Measurements from ENCODE around the gene PKNOX1.
"Not testable (repeated sequence)": the region's sequence is repeated elsewhere in the genome, so short reads cannot be mapped to it uniquely, and the experiment has no call there.

PKNOX1 gene

GRCh38 chr21:42937960-42938605, 36.3 kb upstream of the PKNOX1 start:
- DNase-seq, result no peak
- peaks cover 17 to 30% of the 10 kb centered on the region in 2 donors for H3K4me1 Mint-ChIP-seq

GRCh38 chr21:42938606-42938995, 35.8 kb upstream of the PKNOX1 start:
- not testable (repeated sequence) for H3K9me3 Mint-ChIP-seq; H3K36me3 Mint-ChIP-seq; DNase-seq; H3K4me3 Mint-ChIP-seq; H3K27ac Mint-ChIP-seq; H3K27me3 Mint-ChIP-seq; ATAC-seq (replicated peaks)
- peaks cover 17 to 30% of the 10 kb centered on the region in 2 donors for H3K4me1 Mint-ChIP-seq

More at GRCh38 chr21:42937960-42938605, 36.3 kb upstream of the PKNOX1 start:
- Mint-ChIP-seq H3K27me3 (no peaks in the 10 kb centered on the region), H3K9me3 (peaks cover 0 to 2% of the 10 kb centered on the region in 2 donors), H3K4me3 (peak overlapping the region in 1 of 2 donors; percentile 39), H3K27ac (peak overlapping the region; percentile 89), H3K36me3 (peaks cover 0 to 3% of the 10 kb centered on the region in 2 donors)
- no peak for ATAC-seq (replicated peaks)

GRCh38 chr21:42939582-42940413, 34.6 kb upstream of the PKNOX1 start:
- H3K9me3 Mint-ChIP-seq, result peaks cover 0 to 2% of the 10 kb centered on the region in 2 donors
- no peak overlapping the region for H3K27ac Mint-ChIP-seq
- peaks cover 17 to 30% of the 10 kb centered on the region in 2 donors for H3K4me1 Mint-ChIP-seq
- peaks cover 0 to 3% of the 10 kb centered on the region in 2 donors for H3K36me3 Mint-ChIP-seq
- DNase-seq, result no peak
- no peak for ATAC-seq (replicated peaks)
- H3K4me3 Mint-ChIP-seq, result no peak overlapping the region
- no peaks in the 10 kb centered on the region for H3K27me3 Mint-ChIP-seq

- peaks cover 0 to 3% of the 10 kb centered on the region in 2 donors for H3K36me3 Mint-ChIP-seq
- ATAC-seq (replicated peaks) (no peak), DNase-seq (no peak)
- no peak overlapping the region for H3K27ac Mint-ChIP-seq
- peaks cover 0 to 2% of the 10 kb centered on the region in 2 donors for H3K9me3 Mint-ChIP-seq
- no peaks in the 10 kb centered on the region for H3K27me3 Mint-ChIP-seq
- no peak overlapping the region for H3K4me3 Mint-ChIP-seq
- peaks cover 13 to 24% of the 10 kb centered on the region in 2 donors for H3K4me1 Mint-ChIP-seq
These were observed 32.7 kb upstream of the PKNOX1 start for GRCh38 chr21:42941696-42942085.

- peaks cover 0 to 3% of the 10 kb centered on the region in 2 donors for H3K36me3 Mint-ChIP-seq
- ATAC-seq (replicated peaks), result no peak
- H3K9me3 Mint-ChIP-seq, result peaks cover 0 to 2% of the 10 kb centered on the region in 2 donors
- no peaks in the 10 kb centered on the region for H3K27me3 Mint-ChIP-seq
- no peak overlapping the region for H3K27ac Mint-ChIP-seq
- H3K4me3 Mint-ChIP-seq, result no peak overlapping the region
- peaks cover 9 to 19% of the 10 kb centered on the region in 2 donors for H3K4me1 Mint-ChIP-seq
- no peak for DNase-seq
These were observed 32.1 kb upstream of the PKNOX1 start for GRCh38 chr21:42942244-42942643.

- H3K4me3 Mint-ChIP-seq; H3K27me3 Mint-ChIP-seq; DNase-seq; H3K4me1 Mint-ChIP-seq; ATAC-seq (replicated peaks): not testable (repeated sequence)
- H3K27ac Mint-ChIP-seq, result peak overlapping the region; percentile 56
- peaks cover 9 to 13% of the 10 kb centered on the region in 2 donors for H3K9me3 Mint-ChIP-seq
- H3K36me3 Mint-ChIP-seq, result peaks cover 9 to 13% of the 10 kb centered on the region in 2 donors
These were observed 25.1 kb upstream of the PKNOX1 start for GRCh38 chr21:42949094-42949755.

- not testable (repeated sequence) for DNase-seq; ATAC-seq (replicated peaks); H3K4me1 Mint-ChIP-seq; H3K27ac Mint-ChIP-seq; H3K27me3 Mint-ChIP-seq; H3K4me3 Mint-ChIP-seq
- H3K9me3 Mint-ChIP-seq, result peaks cover 9 to 13% of the 10 kb centered on the region in 2 donors
- H3K36me3 Mint-ChIP-seq, result peaks cover 9 to 13% of the 10 kb centered on the region in 2 donors
These were observed 23.2 kb upstream of the PKNOX1 start for GRCh38 chr21:42951193-42951592.

GRCh38 chr21:42956824-42957630, 17.3 kb upstream of the PKNOX1 start:
- Mint-ChIP-seq H3K27ac (no peak overlapping the region), H3K9me3 (no peaks in the 10 kb centered on the region), H3K4me1 (no peaks in the 10 kb centered on the region), H3K27me3 (peaks cover 0 to 5% of the 10 kb centered on the region in 2 donors), H3K36me3 (no peaks in the 10 kb centered on the region), H3K4me3 (no peak overlapping the region)
- ATAC-seq (replicated peaks) (peak in 1 of 2 donors; percentile 87), DNase-seq (no peak)

- not testable (repeated sequence) for H3K4me3 Mint-ChIP-seq; H3K27me3 Mint-ChIP-seq; DNase-seq; H3K9me3 Mint-ChIP-seq; H3K36me3 Mint-ChIP-seq; ATAC-seq (replicated peaks); H3K27ac Mint-ChIP-seq; H3K4me1 Mint-ChIP-seq
These were observed 16.2 kb upstream of the PKNOX1 start for GRCh38 chr21:42958122-42958521.

- no peak overlapping the region for H3K4me3 Mint-ChIP-seq
- H3K27me3 Mint-ChIP-seq, result peaks cover 0 to 1% of the 10 kb centered on the region in 2 donors
- ATAC-seq (replicated peaks), result no peak
- no peaks in the 10 kb centered on the region for H3K36me3 Mint-ChIP-seq
- no peak for DNase-seq
- no peak overlapping the region for H3K27ac Mint-ChIP-seq
- H3K9me3 Mint-ChIP-seq, result no peaks in the 10 kb centered on the region
- no peaks in the 10 kb centered on the region for H3K4me1 Mint-ChIP-seq
These were observed 14.6 kb upstream of the PKNOX1 start for GRCh38 chr21:42959728-42960127.

GRCh38 chr21:42962380-42963007, 11.9 kb upstream of the PKNOX1 start:
- H3K27me3 Mint-ChIP-seq, result no peaks in the 10 kb centered on the region
- no peak overlapping the region for H3K27ac Mint-ChIP-seq
- ATAC-seq (replicated peaks) (no peak), DNase-seq (no peak)
- no peaks in the 10 kb centered on the region for H3K36me3 Mint-ChIP-seq
- no peaks in the 10 kb centered on the region for H3K9me3 Mint-ChIP-seq
- no peaks in the 10 kb centered on the region for H3K4me1 Mint-ChIP-seq
- no peak overlapping the region for H3K4me3 Mint-ChIP-seq

- no peaks in the 10 kb centered on the region for H3K4me1 Mint-ChIP-seq
- H3K27ac Mint-ChIP-seq, result no peak overlapping the region
- no peaks in the 10 kb centered on the region for H3K9me3 Mint-ChIP-seq
- no peak for ATAC-seq (replicated peaks)
- no peak overlapping the region for H3K4me3 Mint-ChIP-seq
- H3K36me3 Mint-ChIP-seq, result no peaks in the 10 kb centered on the region
- DNase-seq, result no peak
- H3K27me3 Mint-ChIP-seq, result no peaks in the 10 kb centered on the region
These were observed 10.3 kb upstream of the PKNOX1 start for GRCh38 chr21:42964086-42964485.

GRCh38 chr21:42964546-42965210, 9.7 kb upstream of the PKNOX1 start:
- H3K27ac Mint-ChIP-seq, result no peak overlapping the region
- DNase-seq, result no peak
- no peak overlapping the region for H3K4me3 Mint-ChIP-seq
- ATAC-seq (replicated peaks), result no peak
- H3K9me3 Mint-ChIP-seq, result no peaks in the 10 kb centered on the region
- H3K4me1 Mint-ChIP-seq, result no peaks in the 10 kb centered on the region
- no peaks in the 10 kb centered on the region for H3K36me3 Mint-ChIP-seq
- no peaks in the 10 kb centered on the region for H3K27me3 Mint-ChIP-seq
